Astrocyte (in vitro differentiated cells and primary cell): ENCODE data around the gene STK39. TPM values are rescaled to one million over a fixed set of nuclear protein-coding genes. Genes with fewer than 3 reads are reported as not detected.
A peak's percentile ranks its signal among the peaks of the same experiment; 100 is the strongest.

ENCODE experiments used
- DNase-seq: peaks from one replicate; pipeline ENCODE4 v3.0.0-alpha.2; 2010; ENCODE audit warnings: low read depth
- FAIRE-seq: peaks from 2 replicates; lab custom pipeline; 2011; peaks lifted over from hg19 to GRCh38; lab: Jason Lieb, UNC
- H2AFZ ChIP-seq: 2 replicates; pipeline ENCODE4 v1.6.0; 2012; ENCODE audit warnings: low read depth, low read length, inconsistent platforms
- H3K27ac ChIP-seq: 2 replicates; pipeline ENCODE4 v1.5.1; 2011; ENCODE audit warnings: low read depth, low read length, inconsistent platforms
- H3K27me3 ChIP-seq: 2 replicates; pipeline ENCODE4 v1.6.0; 2011; ENCODE audit warnings: low read length, inconsistent platforms; ENCODE audit not compliant: insufficient read depth
- H3K36me3 ChIP-seq: 2 replicates; pipeline ENCODE4 v1.5.1; 2011; ENCODE audit warnings: low read length, inconsistent platforms; ENCODE audit not compliant: insufficient read depth
- H3K4me1 ChIP-seq: 2 replicates; pipeline ENCODE4 v1.5.1; 2011; ENCODE audit warnings: low read length, inconsistent platforms; ENCODE audit not compliant: insufficient read depth
- H3K4me2 ChIP-seq: 2 replicates; pipeline ENCODE4 v1.6.0; 2012; ENCODE audit warnings: low read length, inconsistent platforms
- H3K4me3 ChIP-seq: 2 replicates; pipeline ENCODE4 v1.5.1; 2011; ENCODE audit warnings: low read depth, mild to moderate bottlenecking, low read length, inconsistent platforms; ENCODE audit not compliant: insufficient read depth
- H3K79me2 ChIP-seq: 2 replicates; pipeline ENCODE4 v1.6.0; 2012; ENCODE audit warnings: mild to moderate bottlenecking, low read length, inconsistent platforms; ENCODE audit not compliant: insufficient read depth
- H3K9ac ChIP-seq: 2 replicates; pipeline ENCODE4 v1.6.0; 2012; ENCODE audit warnings: mild to moderate bottlenecking, low read length, inconsistent platforms
- H3K9me3 ChIP-seq: 2 replicates; pipeline ENCODE4 v1.5.1; 2012; ENCODE audit warnings: low read depth, mild to moderate bottlenecking, low read length, inconsistent platforms; ENCODE audit not compliant: insufficient read depth
- H4K20me1 ChIP-seq: 2 replicates; pipeline ENCODE4 v1.6.0; 2012; ENCODE audit warnings: low read length, inconsistent platforms; ENCODE audit not compliant: insufficient read depth
- H3K27ac Mint-ChIP-seq: one replicate; pipeline ENCODE4 v1.8.0; 2021; ENCODE audit warnings: mild to moderate bottlenecking, mixed read lengths; ENCODE audit not compliant: unreplicated experiment
- H3K27me3 Mint-ChIP-seq: one replicate; pipeline ENCODE4 v1.8.0; 2021; ENCODE audit warnings: low read depth, mixed read lengths; ENCODE audit not compliant: unreplicated experiment
- H3K36me3 Mint-ChIP-seq: one replicate; pipeline ENCODE4 v1.8.0; 2021; ENCODE audit warnings: low read depth, mixed read lengths; ENCODE audit not compliant: unreplicated experiment
- H3K4me1 Mint-ChIP-seq: one replicate; pipeline ENCODE4 v1.8.0; 2021; ENCODE audit warnings: low read depth, mixed read lengths; ENCODE audit not compliant: unreplicated experiment
- H3K4me3 Mint-ChIP-seq: one replicate; pipeline ENCODE4 v1.8.0; 2021; ENCODE audit warnings: mild to moderate bottlenecking, moderate library complexity, mixed read lengths; ENCODE audit not compliant: unreplicated experiment
- H3K9me3 Mint-ChIP-seq: one replicate; pipeline ENCODE4 v1.8.0; 2021; ENCODE audit warnings: mild to moderate bottlenecking, mixed read lengths; ENCODE audit not compliant: unreplicated experiment
- EZH2 ChIP-seq: IDR thresholded peaks from 2 replicates; pipeline ENCODE4 v1.6.1; 2012; ENCODE audit warnings: mild to moderate bottlenecking, low read length, inconsistent platforms; ENCODE audit not compliant: insufficient read depth
- total RNA-seq: library from RNA; stranded (reverse); gene quantifications from 2 replicates; pipeline ENCODE4 v1.2.1, GENCODE V29; 2021
- TF ChIP-seq, protein P1 (sequence below): IDR thresholded peaks from 2 replicates; pipeline ENCODE4 v1.5.1; 2011; ENCODE audit warnings: low read depth, mild to moderate bottlenecking, inconsistent platforms, low read length, moderate library complexity; ENCODE audit not compliant: insufficient read depth

STK39 gene
- total RNA-seq, 1 donor from 2014 or later = 23.4 TPM

DNA sequence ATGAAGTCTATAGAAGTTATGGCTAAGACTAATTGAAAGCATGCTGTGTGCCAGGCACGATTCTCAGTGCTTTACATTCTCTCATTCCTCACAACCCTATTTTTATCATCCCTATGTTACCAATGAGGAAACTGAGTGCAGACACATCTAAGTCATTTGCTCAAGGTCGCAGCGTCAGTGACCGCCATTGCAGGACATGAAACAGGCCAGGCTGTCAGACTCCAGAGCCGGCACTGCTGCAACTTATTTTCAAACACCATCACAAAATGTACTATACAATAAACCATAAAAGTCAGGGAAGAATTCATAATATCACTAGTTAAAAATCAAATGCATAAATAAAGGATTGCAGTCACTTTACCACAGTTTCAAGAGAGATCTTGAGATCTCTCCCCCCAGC lies 5.6 kb downstream of the STK39 start:
- H3K27me3 ChIP-seq = no peaks in the 10 kb centered on the region
- H2AFZ ChIP-seq = no peak overlapping the region
- Mint-ChIP-seq H3K4me1 (peaks cover 7% of the 10 kb centered on the region), H3K4me3 (no peak overlapping the region), H3K27me3 (no peaks in the 10 kb centered on the region), H3K27ac (no peak overlapping the region), H3K36me3 (no peaks in the 10 kb centered on the region), H3K9me3 (no peaks in the 10 kb centered on the region)
- H4K20me1 ChIP-seq = peaks cover 66% of the 10 kb centered on the region
- DNase-seq (no peak), FAIRE-seq (no peak)
- H3K4me2 ChIP-seq = no peak overlapping the region
- no peaks in the 10 kb centered on the region for H3K36me3 ChIP-seq
- H3K79me2 ChIP-seq = peaks cover 87% of the 10 kb centered on the region
- H3K4me1 ChIP-seq = peaks cover 8% of the 10 kb centered on the region
- H3K27ac ChIP-seq = no peak overlapping the region
- no peak overlapping the region for H3K4me3 ChIP-seq
- no peak for TF ChIP-seq EZH2
- no peaks in the 10 kb centered on the region for H3K9me3 ChIP-seq
- no peak overlapping the region for H3K9ac ChIP-seq

GRCh38 chr2:168241208-168241607 lies 6.2 kb downstream of the STK39 start:
- TF ChIP-seq, protein P1, sequence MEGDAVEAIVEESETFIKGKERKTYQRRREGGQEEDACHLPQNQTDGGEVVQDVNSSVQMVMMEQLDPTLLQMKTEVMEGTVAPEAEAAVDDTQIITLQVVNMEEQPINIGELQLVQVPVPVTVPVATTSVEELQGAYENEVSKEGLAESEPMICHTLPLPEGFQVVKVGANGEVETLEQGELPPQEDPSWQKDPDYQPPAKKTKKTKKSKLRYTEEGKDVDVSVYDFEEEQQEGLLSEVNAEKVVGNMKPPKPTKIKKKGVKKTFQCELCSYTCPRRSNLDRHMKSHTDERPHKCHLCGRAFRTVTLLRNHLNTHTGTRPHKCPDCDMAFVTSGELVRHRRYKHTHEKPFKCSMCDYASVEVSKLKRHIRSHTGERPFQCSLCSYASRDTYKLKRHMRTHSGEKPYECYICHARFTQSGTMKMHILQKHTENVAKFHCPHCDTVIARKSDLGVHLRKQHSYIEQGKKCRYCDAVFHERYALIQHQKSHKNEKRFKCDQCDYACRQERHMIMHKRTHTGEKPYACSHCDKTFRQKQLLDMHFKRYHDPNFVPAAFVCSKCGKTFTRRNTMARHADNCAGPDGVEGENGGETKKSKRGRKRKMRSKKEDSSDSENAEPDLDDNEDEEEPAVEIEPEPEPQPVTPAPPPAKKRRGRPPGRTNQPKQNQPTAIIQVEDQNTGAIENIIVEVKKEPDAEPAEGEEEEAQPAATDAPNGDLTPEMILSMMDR = no peak
- no peak for TF ChIP-seq EZH2
- Mint-ChIP-seq H3K27ac (no peak overlapping the region), H3K4me3 (no peak overlapping the region), H3K9me3 (no peaks in the 10 kb centered on the region), H3K27me3 (no peaks in the 10 kb centered on the region), H3K36me3 (no peaks in the 10 kb centered on the region), H3K4me1 (peaks cover 7% of the 10 kb centered on the region)
- H3K4me2 ChIP-seq = no peak overlapping the region
- no peak overlapping the region for H2AFZ ChIP-seq
- H3K27ac ChIP-seq = no peak overlapping the region
- H3K36me3 ChIP-seq = no peaks in the 10 kb centered on the region
- FAIRE-seq = no peak
- DNase-seq = peak; percentile 13
- no peaks in the 10 kb centered on the region for H3K9me3 ChIP-seq
- H3K4me1 ChIP-seq = peaks cover 8% of the 10 kb centered on the region
- peaks cover 65% of the 10 kb centered on the region for H4K20me1 ChIP-seq
- no peaks in the 10 kb centered on the region for H3K27me3 ChIP-seq
- H3K4me3 ChIP-seq = no peak overlapping the region
- no peak overlapping the region for H3K9ac ChIP-seq
- H3K79me2 ChIP-seq = peaks cover 82% of the 10 kb centered on the region

DNA sequence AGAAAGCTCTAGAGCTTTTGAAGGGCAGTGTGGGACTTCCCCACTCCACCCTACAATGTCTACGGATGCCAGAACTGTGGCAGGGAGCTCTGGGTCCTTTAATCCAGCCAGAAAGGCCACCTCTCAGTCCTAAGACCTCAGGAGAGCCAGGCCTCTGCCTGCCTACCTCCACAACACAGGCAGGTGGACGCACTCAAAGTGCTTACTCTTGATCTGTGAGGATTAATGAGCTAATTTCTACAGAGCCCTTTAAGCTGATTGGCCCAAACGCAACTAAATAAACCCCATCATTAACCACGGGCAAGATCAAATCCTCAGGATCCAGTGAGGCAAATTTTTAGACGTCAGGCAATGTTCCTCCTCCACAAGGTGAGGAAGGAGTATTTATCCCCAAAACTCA lies 8.1 kb downstream of the STK39 start:
- H3K27ac Mint-ChIP-seq = no peak overlapping the region
- peaks cover 66% of the 10 kb centered on the region for H3K79me2 ChIP-seq

More for the DNA sequence above, 8.1 kb downstream of the STK39 start:
- no peaks in the 10 kb centered on the region for H3K27me3 Mint-ChIP-seq
- no peak overlapping the region for H3K9ac ChIP-seq
- no peak overlapping the region for H3K27ac ChIP-seq
- peaks cover 3% of the 10 kb centered on the region for H3K4me1 ChIP-seq
- FAIRE-seq (no peak), DNase-seq (no peak)
- H3K4me3 Mint-ChIP-seq = no peak overlapping the region
- no peak overlapping the region for H3K4me3 ChIP-seq
- H3K9me3 Mint-ChIP-seq = no peaks in the 10 kb centered on the region
- no peak overlapping the region for H3K4me2 ChIP-seq
- TF ChIP-seq, protein P1 = no peak
- no peak for TF ChIP-seq EZH2
- H3K36me3 ChIP-seq = no peaks in the 10 kb centered on the region
- H3K36me3 Mint-ChIP-seq = no peaks in the 10 kb centered on the region
- H3K27me3 ChIP-seq = no peaks in the 10 kb centered on the region
- H3K4me1 Mint-ChIP-seq = no peaks in the 10 kb centered on the region
- H4K20me1 ChIP-seq = peaks cover 49% of the 10 kb centered on the region
- H2AFZ ChIP-seq = no peak overlapping the region
- no peaks in the 10 kb centered on the region for H3K9me3 ChIP-seq
